GM18858 (cell line): ENCODE measurements around the gene NSG2.
"Not testable (repeated sequence)": the region's sequence is repeated elsewhere in the genome, so short reads cannot be mapped to it uniquely, and the experiment has no call there.

ENCODE experiments used
- ATAC-seq: cut with Tn5 transposase; IDR thresholded peaks from one replicate; pipeline ENCODE4 v1.9.1; 2021; ENCODE audit not compliant: unreplicated experiment

The NSG2 gene

GRCh38 chr5:174098694-174099093 is 53.2 kb downstream of the NSG2 start:
- no peak for ATAC-seq

- ATAC-seq = no peak
These were observed 55.0 kb downstream of the NSG2 start for GRCh38 chr5:174100490-174100889.

GRCh38 chr5:174101195-174101730 is 55.8 kb downstream of the NSG2 start:
- no peak for ATAC-seq

- ATAC-seq = not testable (repeated sequence)
These were observed 57.1 kb downstream of the NSG2 start for GRCh38 chr5:174102574-174102973.

GRCh38 chr5:174106997-174107655 is 61.6 kb downstream of the NSG2 start:
- ATAC-seq = no peak

GRCh38 chr5:174108745-174109144 is 63.2 kb downstream of the NSG2 start:
- no peak for ATAC-seq

- ATAC-seq = no peak
These were observed 64.3 kb downstream of the NSG2 start for GRCh38 chr5:174109698-174110260.

GRCh38 chr5:174110310-174110709 is 64.8 kb downstream of the NSG2 start:
- ATAC-seq = no peak

GRCh38 chr5:174111287-174111973 is 65.9 kb downstream of the NSG2 start:
- ATAC-seq = no peak

GRCh38 chr5:174115226-174115625 is 69.7 kb downstream of the NSG2 start:
- ATAC-seq = no peak

- no peak for ATAC-seq
These were observed 73.4 kb downstream of the NSG2 start for GRCh38 chr5:174118823-174119467.

- ATAC-seq = no peak
These were observed 74.0 kb downstream of the NSG2 start for GRCh38 chr5:174119468-174119881.

- ATAC-seq = no peak
These were observed 75.0 kb downstream of the NSG2 start for GRCh38 chr5:174120401-174121005.

GRCh38 chr5:174134545-174134944 is 89.0 kb downstream of the NSG2 start:
- ATAC-seq = no peak

GRCh38 chr5:174139623-174140022 is 94.1 kb downstream of the NSG2 start:
- no peak for ATAC-seq

- no peak for ATAC-seq
These were observed 95.0 kb downstream of the NSG2 start for GRCh38 chr5:174140452-174141020.

GRCh38 chr5:174141398-174141797 is 95.9 kb downstream of the NSG2 start:
- no peak for ATAC-seq

GRCh38 chr5:174145091-174145490 is 99.6 kb downstream of the NSG2 start:
- no peak for ATAC-seq

GRCh38 chr5:174145821-174146220 is 100.3 kb downstream of the NSG2 start:
- ATAC-seq = no peak

- ATAC-seq = no peak
These were observed 101.0 kb downstream of the NSG2 start for GRCh38 chr5:174146556-174146955.

- not testable (repeated sequence) for ATAC-seq
These were observed 101.5 kb downstream of the NSG2 start for GRCh38 chr5:174147012-174147411.
